Measurements from ENCODE around the gene CDS2.

The CDS2 gene

DNA sequence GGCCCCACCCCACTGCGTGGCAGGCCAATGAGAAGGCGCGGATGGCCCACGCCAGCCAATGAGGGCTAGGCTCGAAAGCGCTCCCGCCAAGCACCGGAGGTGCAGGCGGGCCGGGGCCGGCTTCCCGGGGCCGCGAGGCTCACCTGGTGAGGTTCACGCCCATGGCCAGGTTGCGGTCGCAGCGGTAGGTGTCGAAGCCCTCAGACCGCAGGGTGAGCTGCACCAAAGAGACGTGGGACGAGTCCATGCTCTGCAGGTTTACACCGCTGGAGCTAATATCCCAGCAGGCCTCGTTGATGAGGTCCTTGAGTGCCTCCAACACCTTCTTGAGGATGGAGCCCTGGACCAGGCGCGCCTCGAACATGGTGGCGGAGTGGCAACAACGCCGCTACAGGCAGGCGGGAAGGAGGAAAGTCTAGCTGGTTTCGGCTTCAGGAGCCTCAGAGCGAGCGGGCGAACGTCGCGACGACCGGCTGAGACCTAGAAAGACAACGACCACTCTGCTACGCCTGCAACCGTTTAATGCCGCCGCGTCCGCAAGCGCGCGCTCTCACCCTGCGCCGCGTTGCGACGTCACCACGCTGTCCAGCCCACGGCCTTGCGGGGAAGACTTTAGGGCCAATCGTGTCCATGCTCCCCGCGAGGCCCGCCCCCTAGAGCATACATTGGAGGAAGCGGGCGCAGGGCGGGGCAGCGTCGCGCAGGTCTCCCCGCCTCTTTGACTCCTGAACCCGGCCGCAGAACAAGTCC, 7.2 kb upstream of the CDS2 start, which contains the start of gene PCNA:
PCNA (minus strand) TSS at position 524 of the 750 bp plus-strand sequence; CDS start at position 364, 160 bp downstream.
- peak; percentile 97 for DNase-seq

DNA sequence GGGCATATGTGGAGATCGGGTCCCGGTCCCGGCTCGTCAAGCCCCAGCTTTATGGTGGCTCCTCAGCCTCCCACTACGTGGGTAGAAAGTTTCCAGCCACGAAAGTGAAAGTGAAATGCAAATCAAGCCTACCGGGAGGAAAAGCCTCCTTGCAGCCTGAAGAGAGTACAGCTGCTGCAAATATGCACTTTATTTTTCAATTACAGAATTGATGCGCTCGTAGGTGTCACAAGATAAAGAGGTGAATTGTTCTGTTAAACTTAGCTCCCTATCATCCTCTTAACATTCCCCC, 6.7 kb upstream of the CDS2 start:
- DNase-seq, result no peak

DNA sequence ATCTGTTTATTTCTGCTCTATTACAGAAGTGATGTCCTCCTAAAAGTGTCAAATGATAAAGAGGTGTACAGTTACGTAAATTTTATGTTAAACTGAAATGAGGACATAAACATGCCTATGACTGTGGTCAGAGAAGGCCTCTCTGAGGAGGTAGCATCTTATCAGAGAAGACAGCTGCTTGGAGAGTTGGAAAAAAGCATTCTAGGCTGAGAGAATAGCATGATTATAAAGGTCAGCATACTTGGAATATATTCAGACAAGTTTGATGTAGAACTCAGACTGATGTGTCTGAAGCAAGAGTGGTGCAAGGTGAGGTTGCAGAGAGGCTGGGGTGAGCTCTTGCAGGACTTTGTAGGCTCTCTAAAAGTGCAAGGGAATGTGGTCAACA, 3.9 kb upstream of the CDS2 start:
- DNase-seq, result no peak

GRCh38 chr20:5127204-5127858, 523 bp downstream of the CDS2 start:
- DNase-seq, result peak; percentile 67

- no peak for DNase-seq
Measured at GRCh38 chr20:5127859-5128424, 1.1 kb downstream of the CDS2 start.

DNA sequence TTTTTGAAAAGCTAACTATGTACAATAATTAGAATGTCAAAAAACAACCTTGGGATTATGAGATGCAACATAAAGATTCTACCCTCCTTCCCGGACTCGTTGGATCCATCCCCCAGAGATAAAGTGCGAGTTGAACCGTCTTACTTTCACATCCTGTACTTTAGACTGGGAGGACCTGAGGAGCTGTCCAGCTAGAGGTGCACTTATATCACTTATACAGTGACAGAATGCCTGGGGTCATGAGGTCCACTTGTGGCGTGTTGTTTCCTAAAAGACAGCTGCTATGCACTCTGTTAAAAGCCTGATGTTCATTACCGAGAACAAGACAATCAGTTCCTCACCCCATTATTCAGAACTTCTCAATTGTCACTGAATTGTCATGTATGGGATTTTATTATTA, 2.1 kb downstream of the CDS2 start:
- DNase-seq, result no peak

GRCh38 chr20:5131502-5131901, 4.7 kb downstream of the CDS2 start:
- DNase-seq, result no peak

GRCh38 chr20:5133998-5134397, 7.2 kb downstream of the CDS2 start:
- no peak for DNase-seq

DNA sequence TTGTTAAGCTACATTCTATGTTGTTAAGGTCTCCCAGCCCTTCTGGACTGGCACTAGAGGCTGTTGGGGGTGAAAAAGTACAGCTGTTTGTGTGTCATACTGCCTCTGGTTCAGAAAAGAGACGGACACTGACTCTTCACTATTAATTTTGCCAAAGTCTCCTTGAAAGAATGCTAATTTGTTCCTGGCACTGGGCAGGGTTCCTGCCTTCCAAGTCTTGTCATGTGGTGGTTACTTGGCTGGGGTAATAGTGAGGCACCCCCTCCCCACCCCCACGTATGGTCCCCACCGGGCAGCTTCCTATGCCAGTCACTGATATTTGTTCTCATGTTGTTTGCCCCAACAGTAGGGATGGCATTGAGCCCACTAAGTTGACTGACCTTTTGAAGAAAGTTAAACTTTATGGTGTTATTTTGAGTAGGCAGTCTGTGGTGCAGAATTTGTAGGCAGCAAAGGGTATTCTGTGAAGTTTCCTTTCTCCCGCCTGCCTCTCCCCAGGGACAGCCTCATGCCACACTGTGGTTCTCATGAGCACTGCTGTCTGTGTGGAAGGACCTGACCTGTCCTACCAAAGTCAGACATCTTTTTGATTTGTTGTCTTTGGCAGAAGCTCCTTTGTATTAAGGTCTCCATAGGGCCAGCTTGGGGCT, 8.7 kb downstream of the CDS2 start:
- DNase-seq, result no peak

DNA sequence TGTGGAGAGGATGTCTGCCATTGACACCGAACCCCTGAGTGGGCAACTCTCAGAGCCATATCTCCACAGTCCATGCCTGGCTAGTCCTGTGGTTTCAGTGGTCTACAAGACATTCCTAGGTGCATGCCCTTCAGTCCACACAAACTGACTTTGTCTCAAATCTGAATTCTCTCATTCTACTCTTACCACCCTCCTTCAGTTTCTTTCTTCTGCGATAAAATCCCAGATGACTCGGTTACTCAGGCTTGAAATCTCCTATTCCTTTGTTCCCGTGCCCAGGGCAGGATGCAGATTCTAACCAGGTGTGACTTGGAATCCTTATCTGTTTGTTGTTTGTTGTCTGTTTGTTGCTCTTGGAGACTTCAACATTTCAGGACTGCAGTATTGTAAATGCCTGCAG, 9.3 kb downstream of the CDS2 start:
- DNase-seq, result no peak

DNA sequence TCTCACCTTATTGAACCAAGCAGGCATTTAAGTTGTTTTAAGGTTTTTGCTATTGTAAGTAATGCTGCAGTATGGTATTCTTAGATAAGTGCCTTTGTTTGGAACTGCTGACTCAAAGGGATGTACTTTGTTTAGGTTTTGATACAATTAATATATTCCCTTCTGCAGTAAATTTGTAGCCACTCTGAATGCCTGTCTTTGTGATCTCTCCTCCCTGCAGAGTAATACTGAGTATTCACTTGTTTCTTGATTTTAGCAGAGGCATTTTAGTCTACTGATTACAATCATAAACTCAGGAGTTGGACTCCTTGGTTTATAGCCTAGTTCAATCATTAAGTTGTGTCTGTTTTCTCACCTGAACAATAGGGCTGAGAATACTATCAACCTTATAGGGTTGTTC, 13.4 kb downstream of the CDS2 start:
- DNase-seq, result no peak

- DNase-seq, result no peak
Measured at GRCh38 chr20:5141615-5142014, 14.8 kb downstream of the CDS2 start.

DNA sequence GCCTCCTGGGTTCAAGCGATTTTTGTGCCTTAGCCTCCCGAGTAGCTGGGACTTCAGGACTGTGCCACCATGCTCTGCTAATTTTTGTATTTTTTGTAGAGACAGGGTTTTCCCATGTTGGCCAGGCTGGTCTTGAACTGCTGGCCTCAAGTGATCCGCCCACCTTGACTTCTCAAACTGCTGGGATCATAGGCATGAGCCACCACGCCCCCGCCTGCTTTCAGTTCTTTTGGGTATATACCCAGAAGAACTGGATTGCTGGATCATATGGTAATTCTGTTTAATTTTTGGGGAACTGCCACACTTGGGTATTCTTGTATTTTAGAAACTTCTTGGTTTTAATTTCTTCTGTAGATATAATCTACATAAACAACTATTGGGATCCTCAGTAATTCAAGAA, 17.0 kb downstream of the CDS2 start:
- peak; percentile 17 for DNase-seq

DNA sequence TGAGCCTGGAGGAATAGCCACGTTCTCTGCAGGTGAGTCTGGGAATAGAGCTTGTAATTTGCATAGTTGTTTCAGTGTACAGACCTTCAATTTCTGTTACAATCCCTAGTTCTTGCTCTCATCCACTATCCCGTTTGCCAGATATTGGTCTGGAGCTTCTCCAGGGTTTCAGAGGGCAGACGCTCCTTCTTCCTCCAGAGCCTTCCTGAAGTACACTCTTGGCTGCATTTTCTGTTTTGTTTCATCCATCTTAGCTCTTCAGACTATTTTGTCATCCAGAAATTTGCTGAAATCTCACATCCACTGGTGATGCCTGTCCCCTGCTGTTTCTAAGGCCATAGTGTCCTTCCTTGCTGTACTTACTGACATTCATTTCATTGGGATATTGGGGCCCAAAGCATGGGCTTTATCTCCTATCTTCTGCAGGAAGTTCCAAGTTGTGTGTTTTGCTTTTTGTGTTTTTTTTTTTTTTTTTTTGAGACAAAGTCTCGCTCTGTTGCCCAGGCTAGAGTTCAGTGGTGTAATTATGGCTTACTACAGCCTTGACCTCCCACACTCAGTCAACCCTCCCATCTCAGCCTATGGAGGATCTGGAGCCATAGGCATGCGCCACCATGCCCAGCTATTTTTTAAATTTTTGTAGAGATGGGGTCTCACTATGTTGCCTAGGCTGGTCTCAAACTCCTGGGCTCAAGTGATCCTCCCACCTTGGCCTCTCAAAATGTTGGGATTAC, 18.7 kb downstream of the CDS2 start:
- no peak for DNase-seq

GRCh38 chr20:5146099-5146668, 19.4 kb downstream of the CDS2 start:
- DNase-seq, result no peak

DNA sequence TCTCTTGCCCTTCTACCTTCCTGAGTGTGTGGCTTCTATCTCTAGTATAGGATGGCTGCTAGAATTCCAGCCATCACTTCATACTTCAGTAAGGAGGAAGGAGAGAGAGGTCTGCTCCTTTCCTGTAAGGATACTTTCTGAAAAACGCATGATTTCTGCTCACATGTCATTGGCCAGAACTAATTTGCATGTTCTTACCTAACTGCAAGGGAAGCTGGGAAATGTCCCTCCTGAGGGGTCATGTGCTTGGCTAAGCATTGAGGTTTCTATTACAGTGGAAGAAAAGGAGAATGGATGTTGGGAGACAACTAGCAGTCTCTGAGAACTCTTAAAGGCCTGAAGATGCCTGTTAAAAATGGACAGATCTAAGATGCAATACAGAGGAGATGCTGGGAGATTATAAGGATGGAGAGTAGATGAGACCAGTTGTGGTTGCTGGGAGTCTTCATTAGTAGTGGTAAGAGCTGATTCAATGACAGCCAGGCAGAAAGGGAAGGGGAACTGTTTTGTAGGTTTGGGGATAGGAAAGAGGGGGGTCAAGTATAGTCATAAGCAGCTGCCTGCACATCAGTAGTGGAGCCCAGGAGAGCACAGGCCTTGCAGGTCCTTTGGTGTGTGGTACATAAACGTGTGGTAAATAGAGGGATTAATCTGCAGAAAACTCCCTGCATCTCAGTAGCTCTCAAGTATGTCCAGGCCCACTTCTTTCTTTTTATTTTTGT, 20.2 kb downstream of the CDS2 start:
- DNase-seq, result no peak

GRCh38 chr20:5148581-5148980, 21.8 kb downstream of the CDS2 start:
- DNase-seq, result no peak

- DNase-seq, result no peak
Measured at GRCh38 chr20:5149892-5150225, 23.1 kb downstream of the CDS2 start.

DNA sequence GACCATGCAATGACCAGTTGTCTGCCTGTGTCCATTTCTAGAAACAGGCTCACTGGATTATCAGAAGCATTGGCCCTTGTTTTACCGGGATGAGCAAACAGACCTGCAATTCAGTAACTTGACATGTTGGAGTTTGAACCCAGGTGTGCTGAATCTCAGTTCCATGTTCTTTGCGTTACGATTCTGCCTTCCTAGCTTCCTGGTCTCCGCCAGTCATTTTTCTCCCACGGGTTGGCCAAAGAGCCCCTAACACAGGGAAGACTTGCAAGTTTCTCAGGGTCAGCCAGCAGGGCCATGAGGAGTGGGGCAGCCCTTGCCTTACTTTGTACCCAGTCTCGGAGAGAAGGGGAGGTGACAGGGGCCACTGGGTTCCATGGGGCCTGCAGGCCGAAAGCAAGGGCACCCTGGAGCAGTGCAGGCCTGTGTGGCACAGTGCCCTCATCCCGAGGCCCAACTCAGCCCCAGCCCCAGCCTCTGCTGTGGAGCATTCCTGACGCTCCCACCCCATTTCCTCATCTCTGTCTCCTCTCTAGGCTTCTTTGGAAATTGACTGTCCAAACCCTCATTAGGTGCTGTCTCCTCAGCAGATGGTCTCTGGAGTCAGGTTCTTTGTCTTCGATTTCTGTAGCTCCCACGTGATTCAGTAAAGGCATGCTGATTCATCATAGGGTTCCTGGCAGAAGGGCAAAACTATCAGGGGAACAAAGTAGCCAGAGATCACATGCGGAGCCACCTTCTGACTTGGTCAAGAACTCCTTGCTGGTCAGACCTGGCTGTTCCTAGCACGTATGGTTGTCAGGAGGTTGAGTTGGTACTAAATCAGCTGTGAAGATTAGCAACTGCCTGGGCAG, 23.6 kb downstream of the CDS2 start:
- no peak for DNase-seq

- no peak for DNase-seq
Measured at GRCh38 chr20:5153152-5153467, 26.3 kb downstream of the CDS2 start.
